ENCODE results near the gene HEATR1.

Gene HEATR1

GRCh38 chr1:236603991-236604904 lies at the start of gene HEATR1:
HEATR1 (minus strand) TSS chr1:236604516; CDS start chr1:236604095, 421 bp downstream.
- FAIRE-seq (peak; percentile 43), DNase-seq (ENCODE audit: insufficient read length, low spot score) (peak; percentile 79)
- TF ChIP-seq POLR2A (IDR thresholded peaks at IDR 0.05; ENCODE audit: low read depth, low read length): peak; percentile 71

- TF ChIP-seq POLR2A (IDR thresholded peaks at IDR 0.05; ENCODE audit: low read depth, low read length): no peak
- no peak for FAIRE-seq
- no peak for DNase-seq (ENCODE audit: insufficient read length, low spot score)
Measured at GRCh38 chr1:236645016-236645680, 40.8 kb upstream of the HEATR1 start.

GRCh38 chr1:236642763-236643162 lies 38.4 kb upstream of the HEATR1 start:
- TF ChIP-seq POLR2A (IDR thresholded peaks at IDR 0.05; ENCODE audit: low read depth, low read length): no peak
- FAIRE-seq: no peak

GRCh38 chr1:236639686-236640085 lies 35.4 kb upstream of the HEATR1 start:
- FAIRE-seq (no peak), DNase-seq (ENCODE audit: insufficient read length, low spot score) (no peak)

More at GRCh38 chr1:236642763-236643162, 38.4 kb upstream of the HEATR1 start:
- DNase-seq (ENCODE audit: insufficient read length, low spot score): no peak

GRCh38 chr1:236638945-236639344 lies 34.6 kb upstream of the HEATR1 start:
- FAIRE-seq (no peak), DNase-seq (ENCODE audit: insufficient read length, low spot score) (no peak)

More at GRCh38 chr1:236639686-236640085, 35.4 kb upstream of the HEATR1 start:
- no peak for TF ChIP-seq POLR2A (IDR thresholded peaks at IDR 0.05; ENCODE audit: low read depth, low read length)

GRCh38 chr1:236636017-236636416 lies 31.7 kb upstream of the HEATR1 start:
- DNase-seq (ENCODE audit: insufficient read length, low spot score): no peak
- no peak for FAIRE-seq
- no peak for TF ChIP-seq POLR2A (IDR thresholded peaks at IDR 0.05; ENCODE audit: low read depth, low read length)

More at GRCh38 chr1:236638945-236639344, 34.6 kb upstream of the HEATR1 start:
- no peak for TF ChIP-seq POLR2A (IDR thresholded peaks at IDR 0.05; ENCODE audit: low read depth, low read length)

- FAIRE-seq: no peak
- DNase-seq (ENCODE audit: insufficient read length, low spot score): no peak
- TF ChIP-seq POLR2A (IDR thresholded peaks at IDR 0.05; ENCODE audit: low read depth, low read length): no peak
Measured at GRCh38 chr1:236627727-236628408, 23.6 kb upstream of the HEATR1 start.

- no peak for TF ChIP-seq POLR2A (IDR thresholded peaks at IDR 0.05; ENCODE audit: low read depth, low read length)
- DNase-seq (ENCODE audit: insufficient read length, low spot score): no peak
- no peak for FAIRE-seq
Measured at GRCh38 chr1:236623371-236624166, 19.3 kb upstream of the HEATR1 start.

- no peak for FAIRE-seq
- no peak for DNase-seq (ENCODE audit: insufficient read length, low spot score)
- TF ChIP-seq POLR2A (IDR thresholded peaks at IDR 0.05; ENCODE audit: low read depth, low read length): no peak
Measured at GRCh38 chr1:236622407-236622806, 18.1 kb upstream of the HEATR1 start.

GRCh38 chr1:236619398-236619797 lies 15.1 kb upstream of the HEATR1 start:
- TF ChIP-seq POLR2A (IDR thresholded peaks at IDR 0.05; ENCODE audit: low read depth, low read length): no peak
- DNase-seq (ENCODE audit: insufficient read length, low spot score) (no peak), FAIRE-seq (no peak)

- no peak for DNase-seq (ENCODE audit: insufficient read length, low spot score)
- no peak for TF ChIP-seq POLR2A (IDR thresholded peaks at IDR 0.05; ENCODE audit: low read depth, low read length)
- FAIRE-seq: no peak
Measured at GRCh38 chr1:236618507-236618906, 14.2 kb upstream of the HEATR1 start.

GRCh38 chr1:236615399-236616148 lies 11.3 kb upstream of the HEATR1 start:
- no peak for TF ChIP-seq POLR2A (IDR thresholded peaks at IDR 0.05; ENCODE audit: low read depth, low read length)
- DNase-seq (ENCODE audit: insufficient read length, low spot score) (no peak), FAIRE-seq (no peak)

GRCh38 chr1:236612349-236612748 lies 8.0 kb upstream of the HEATR1 start:
- no peak for DNase-seq (ENCODE audit: insufficient read length, low spot score)
- FAIRE-seq: no peak
- TF ChIP-seq POLR2A (IDR thresholded peaks at IDR 0.05; ENCODE audit: low read depth, low read length): no peak
